Memory B cell (primary cell): Measurements from ENCODE around the gene ZNF511.

ENCODE experiments used
- ATAC-seq: fragments of 150-1000 bp; cut with Tn5 transposase; 2 replicates; pipeline ENCODE4 v1.10.0; 2021; ENCODE audit warnings: low read depth, mild to moderate bottlenecking, moderate library complexity
- DNase-seq, 2 donors: peaks; one replicate each; pipeline ENCODE4 v3.0.0; 2022; ENCODE audit warnings: low spot score in 2 of 2
- H3K27ac Mint-ChIP-seq: one replicate; pipeline ENCODE4 v1.8.0; 2022; ENCODE audit warnings: mild to moderate bottlenecking, moderate library complexity, mixed read lengths
- H3K27me3 Mint-ChIP-seq: one replicate; pipeline ENCODE4 v1.8.0; 2022; ENCODE audit warnings: mixed read lengths
- H3K36me3 Mint-ChIP-seq: one replicate; pipeline ENCODE4 v1.8.0; 2022; ENCODE audit warnings: mild to moderate bottlenecking, mixed read lengths
- H3K4me1 Mint-ChIP-seq: one replicate; pipeline ENCODE4 v1.8.0; 2022; ENCODE audit warnings: mixed read lengths
- H3K4me3 Mint-ChIP-seq: one replicate; pipeline ENCODE4 v1.8.0; 2022; ENCODE audit warnings: mild to moderate bottlenecking, moderate library complexity, mixed read lengths
- H3K9me3 Mint-ChIP-seq: one replicate; pipeline ENCODE4 v1.8.0; 2022; ENCODE audit warnings: mixed read lengths

ZNF511 gene

GRCh38 chr10:133278577-133279265, 30.0 kb upstream of the ZNF511 start:
- H3K27ac Mint-ChIP-seq, result peak overlapping the region; percentile 91
- no peaks in the 10 kb centered on the region for H3K9me3 Mint-ChIP-seq
- peak; percentile 24 for ATAC-seq
- H3K4me1 Mint-ChIP-seq, result peaks cover 24% of the 10 kb centered on the region
- peak overlapping the region; percentile 82 for H3K4me3 Mint-ChIP-seq
- H3K36me3 Mint-ChIP-seq, result peaks cover 11% of the 10 kb centered on the region
- peak; percentile 54 to 55 for DNase-seq
- no peaks in the 10 kb centered on the region for H3K27me3 Mint-ChIP-seq

GRCh38 chr10:133279326-133280226, 29.1 kb upstream of the ZNF511 start:
- no peaks in the 10 kb centered on the region for H3K27me3 Mint-ChIP-seq
- peaks cover 25% of the 10 kb centered on the region for H3K4me1 Mint-ChIP-seq
- H3K27ac Mint-ChIP-seq, result peak overlapping the region; percentile 24
- peaks cover 15% of the 10 kb centered on the region for H3K36me3 Mint-ChIP-seq
- H3K9me3 Mint-ChIP-seq, result no peaks in the 10 kb centered on the region
- no peak overlapping the region for H3K4me3 Mint-ChIP-seq
- no peak for ATAC-seq
- no peak for DNase-seq

- Mint-ChIP-seq H3K27ac (no peak overlapping the region), H3K27me3 (no peaks in the 10 kb centered on the region), H3K36me3 (peaks cover 20% of the 10 kb centered on the region), H3K4me1 (peaks cover 25% of the 10 kb centered on the region), H3K4me3 (no peak overlapping the region), H3K9me3 (no peaks in the 10 kb centered on the region)
- ATAC-seq (no peak), DNase-seq (no peak)
Observed at GRCh38 chr10:133280391-133281059, 28.2 kb upstream of the ZNF511 start.

GRCh38 chr10:133281084-133281483, 27.6 kb upstream of the ZNF511 start:
- ATAC-seq (no peak), DNase-seq (no peak)
- Mint-ChIP-seq H3K27me3 (no peaks in the 10 kb centered on the region), H3K4me1 (peaks cover 25% of the 10 kb centered on the region), H3K9me3 (no peaks in the 10 kb centered on the region), H3K4me3 (no peak overlapping the region), H3K36me3 (peaks cover 26% of the 10 kb centered on the region), H3K27ac (no peak overlapping the region)

GRCh38 chr10:133281628-133282372, 26.9 kb upstream of the ZNF511 start:
- Mint-ChIP-seq H3K4me3 (no peak overlapping the region), H3K36me3 (peaks cover 32% of the 10 kb centered on the region), H3K9me3 (no peaks in the 10 kb centered on the region), H3K4me1 (peaks cover 25% of the 10 kb centered on the region), H3K27me3 (no peaks in the 10 kb centered on the region), H3K27ac (no peak overlapping the region)
- DNase-seq (no peak), ATAC-seq (no peak)

GRCh38 chr10:133282846-133283390, 25.8 kb upstream of the ZNF511 start:
- Mint-ChIP-seq H3K9me3 (no peaks in the 10 kb centered on the region), H3K27ac (no peak overlapping the region), H3K4me1 (peaks cover 20% of the 10 kb centered on the region), H3K36me3 (peaks cover 39% of the 10 kb centered on the region), H3K27me3 (no peaks in the 10 kb centered on the region), H3K4me3 (no peak overlapping the region)
- ATAC-seq (no peak), DNase-seq (no peak)

- no peak overlapping the region for H3K4me3 Mint-ChIP-seq
- H3K4me1 Mint-ChIP-seq, result peaks cover 10% of the 10 kb centered on the region
- H3K36me3 Mint-ChIP-seq, result peaks cover 44% of the 10 kb centered on the region
- DNase-seq, result no peak
- no peaks in the 10 kb centered on the region for H3K27me3 Mint-ChIP-seq
- no peak overlapping the region for H3K27ac Mint-ChIP-seq
- no peak for ATAC-seq
- no peaks in the 10 kb centered on the region for H3K9me3 Mint-ChIP-seq
Observed at GRCh38 chr10:133283931-133284330, 24.8 kb upstream of the ZNF511 start.

- Mint-ChIP-seq H3K4me3 (no peak overlapping the region), H3K27ac (no peak overlapping the region), H3K9me3 (no peaks in the 10 kb centered on the region), H3K27me3 (no peaks in the 10 kb centered on the region), H3K4me1 (peaks cover 2% of the 10 kb centered on the region), H3K36me3 (peaks cover 47% of the 10 kb centered on the region)
- DNase-seq (no peak), ATAC-seq (no peak)
Observed at GRCh38 chr10:133285217-133285616, 23.5 kb upstream of the ZNF511 start.

GRCh38 chr10:133286366-133286765, 22.3 kb upstream of the ZNF511 start:
- Mint-ChIP-seq H3K9me3 (no peaks in the 10 kb centered on the region), H3K27me3 (no peaks in the 10 kb centered on the region), H3K36me3 (peaks cover 43% of the 10 kb centered on the region), H3K27ac (no peak overlapping the region), H3K4me1 (peaks cover 2% of the 10 kb centered on the region), H3K4me3 (no peak overlapping the region)
- ATAC-seq, result no peak
- no peak for DNase-seq

GRCh38 chr10:133287832-133288500, 20.7 kb upstream of the ZNF511 start:
- no peaks in the 10 kb centered on the region for H3K27me3 Mint-ChIP-seq
- ATAC-seq, result no peak
- H3K36me3 Mint-ChIP-seq, result peaks cover 40% of the 10 kb centered on the region
- H3K9me3 Mint-ChIP-seq, result no peaks in the 10 kb centered on the region
- H3K27ac Mint-ChIP-seq, result no peak overlapping the region
- no peak for DNase-seq
- H3K4me3 Mint-ChIP-seq, result no peak overlapping the region
- peaks cover 2% of the 10 kb centered on the region for H3K4me1 Mint-ChIP-seq

- Mint-ChIP-seq H3K4me1 (no peaks in the 10 kb centered on the region), H3K36me3 (peaks cover 34% of the 10 kb centered on the region), H3K9me3 (no peaks in the 10 kb centered on the region), H3K27me3 (no peaks in the 10 kb centered on the region), H3K4me3 (no peak overlapping the region), H3K27ac (no peak overlapping the region)
- ATAC-seq (no peak), DNase-seq (no peak)
Observed at GRCh38 chr10:133289761-133290160, 19.0 kb upstream of the ZNF511 start.

- no peak overlapping the region for H3K4me3 Mint-ChIP-seq
- no peaks in the 10 kb centered on the region for H3K4me1 Mint-ChIP-seq
- H3K27ac Mint-ChIP-seq, result no peak overlapping the region
- DNase-seq (no peak), ATAC-seq (no peak)
- H3K36me3 Mint-ChIP-seq, result peaks cover 20% of the 10 kb centered on the region
- H3K9me3 Mint-ChIP-seq, result no peaks in the 10 kb centered on the region
- H3K27me3 Mint-ChIP-seq, result no peaks in the 10 kb centered on the region
Observed at GRCh38 chr10:133292919-133293809, 15.6 kb upstream of the ZNF511 start.
